SK-N-MC (cell line): Measurements from ENCODE around the gene IRX2.

Source experiments
- DNase-seq: peaks from one replicate; pipeline ENCODE4 v3.0.0-alpha.2; 2011; ENCODE audit warnings: low read depth, low spot score
- H3K27ac ChIP-seq: fragments of 200-600 bp; sonication (generic); 2 replicates; pipeline ENCODE4 v1.5.1; 2016; ENCODE audit warnings: mixed run types
- H3K36me3 ChIP-seq: fragments of 200-600 bp; sonication (generic); 2 replicates; pipeline ENCODE4 v1.6.1; 2017; ENCODE audit warnings: antibody characterized with exemption, low read length, mixed read lengths; ENCODE audit not compliant: insufficient read depth
- H3K4me3 ChIP-seq: fragments of 200-600 bp; sonication (generic); 2 replicates; pipeline ENCODE4 v1.5.1; 2016
- H3K9ac ChIP-seq: fragments of 200-600 bp; sonication (generic); 2 replicates; pipeline ENCODE4 v1.8.0; 2017; ENCODE audit warnings: mixed run types, mixed read lengths; ENCODE audit not compliant: insufficient read length
- H3K9me3 ChIP-seq: fragments of 200-600 bp; sonication (generic); 2 replicates; pipeline ENCODE4 v1.6.1; 2017; ENCODE audit warnings: low read depth, mild to moderate bottlenecking, antibody characterized with exemption, low read length, moderate library complexity, mixed read lengths
- EZH2 ChIP-seq: fragments of 200-600 bp; sonication (generic); IDR thresholded peaks from one replicate; pipeline ENCODE4 v1.6.1; 2017; ENCODE audit warnings: antibody characterized with exemption
- FOXP2 ChIP-seq: optimal IDR thresholded peaks from 2 replicates; pipeline ENCODE3; 2011; ENCODE audit warnings: mild to moderate bottlenecking, moderate library complexity; ENCODE audit not compliant: insufficient read depth; ENCODE audit errors: extremely low read length, control extremely low read depth
- POLR2AphosphoS5 ChIP-seq: IDR thresholded peaks from 2 replicates; pipeline ENCODE4 v1.6.1; 2012; ENCODE audit warnings: mild to moderate bottlenecking, low read depth, low read length, borderline replicate concordance

Gene IRX2

GRCh38 chr5:2759091-2759490 is 7.6 kb upstream of the IRX2 start:
- Histone ChIP-seq H3K9ac (no peak overlapping the region), H3K4me3 (no peak overlapping the region), H3K27ac (no peak overlapping the region), H3K9me3 (no peaks in the 10 kb centered on the region), H3K36me3 (no peaks in the 10 kb centered on the region)
- no peak for TF ChIP-seq POLR2AphosphoS5
- no peak for TF ChIP-seq EZH2
- no peak for TF ChIP-seq FOXP2
- DNase-seq: no peak

- Histone ChIP-seq H3K4me3 (no peak overlapping the region), H3K36me3 (no peaks in the 10 kb centered on the region), H3K27ac (no peak overlapping the region), H3K9me3 (no peaks in the 10 kb centered on the region), H3K9ac (no peak overlapping the region)
- DNase-seq: no peak
- TF ChIP-seq EZH2: no peak
- TF ChIP-seq FOXP2: no peak
- no peak for TF ChIP-seq POLR2AphosphoS5
These were observed 7.2 kb upstream of the IRX2 start for GRCh38 chr5:2758632-2759031.

- H3K9ac ChIP-seq: no peak overlapping the region
- H3K36me3 ChIP-seq: no peaks in the 10 kb centered on the region
- no peak for TF ChIP-seq EZH2
- no peak for TF ChIP-seq POLR2AphosphoS5
- TF ChIP-seq FOXP2: no peak
- no peaks in the 10 kb centered on the region for H3K9me3 ChIP-seq
- no peak overlapping the region for H3K4me3 ChIP-seq
- no peak for DNase-seq
- no peak overlapping the region for H3K27ac ChIP-seq
These were observed 6.3 kb upstream of the IRX2 start for GRCh38 chr5:2757563-2758351.

GRCh38 chr5:2756211-2757152 is 5.0 kb upstream of the IRX2 start:
- no peak overlapping the region for H3K4me3 ChIP-seq
- no peaks in the 10 kb centered on the region for H3K9me3 ChIP-seq
- no peak overlapping the region for H3K9ac ChIP-seq
- no peaks in the 10 kb centered on the region for H3K36me3 ChIP-seq
- H3K27ac ChIP-seq: peak overlapping the region; percentile 31; the same call in 1 of the 2 replicates
- no peak for DNase-seq
- TF ChIP-seq POLR2AphosphoS5: no peak
- TF ChIP-seq FOXP2: no peak
- TF ChIP-seq EZH2: no peak

GRCh38 chr5:2755681-2756171 is 4.2 kb upstream of the IRX2 start:
- H3K9me3 ChIP-seq: no peaks in the 10 kb centered on the region
- TF ChIP-seq EZH2 (no peak), FOXP2 (no peak), POLR2AphosphoS5 (no peak)
- no peak overlapping the region for H3K9ac ChIP-seq
- no peaks in the 10 kb centered on the region for H3K36me3 ChIP-seq
- no peak overlapping the region for H3K4me3 ChIP-seq
- DNase-seq: no peak
- peak overlapping the region; percentile 57; the same call in 1 of the 2 replicates for H3K27ac ChIP-seq

GRCh38 chr5:2755076-2755680 is 3.7 kb upstream of the IRX2 start:
- peak overlapping the region; percentile 57; the same call in 1 of the 2 replicates for H3K27ac ChIP-seq
- no peak overlapping the region for H3K4me3 ChIP-seq
- no peak for TF ChIP-seq POLR2AphosphoS5
- TF ChIP-seq EZH2: no peak
- no peak for TF ChIP-seq FOXP2
- no peak for DNase-seq
- no peaks in the 10 kb centered on the region for H3K36me3 ChIP-seq
- H3K9ac ChIP-seq: no peak overlapping the region
- no peaks in the 10 kb centered on the region for H3K9me3 ChIP-seq

- Histone ChIP-seq H3K9ac (peak overlapping the region; percentile 59), H3K27ac (peak overlapping the region; percentile 93), H3K36me3 (no peaks in the 10 kb centered on the region), H3K9me3 (no peaks in the 10 kb centered on the region), H3K4me3 (peak overlapping the region; percentile 86)
- DNase-seq: no peak
- TF ChIP-seq FOXP2: no peak
- no peak for TF ChIP-seq POLR2AphosphoS5
- TF ChIP-seq EZH2: no peak
These were observed 3.2 kb upstream of the IRX2 start for GRCh38 chr5:2754581-2755075.
